Peyer's patch (tissue), 4 donors: Measurements from ENCODE around the gene E2F4. TPM values are rescaled to one million over a fixed set of nuclear protein-coding genes. Genes with fewer than 3 reads are reported as not detected.

Experiments
- DNase-seq, 3 donors: peaks; one replicate each; pipeline ENCODE4 v3.0.0-alpha.2; 2017 to 2019
- H3K27ac ChIP-seq, 4 donors: fragments of 200-600 bp; sonication (generic); one replicate each; pipeline ENCODE4 v1.5.1; 2016 to 2019
- H3K27me3 ChIP-seq, 2 donors: fragments of 200-600 bp; sonication (generic); one replicate each; pipeline ENCODE4 v1.5.1; 2019
- H3K36me3 ChIP-seq, 3 donors: fragments of 200-600 bp; sonication (generic); one replicate each; pipeline ENCODE4 v1.5.1; 2016 to 2019
- H3K4me1 ChIP-seq, 4 donors: fragments of 200-600 bp; sonication (generic); one replicate each; pipeline ENCODE4 v1.5.1; 2016 to 2019
- H3K4me3 ChIP-seq, 4 donors: fragments of 200-600 bp; sonication (generic); 1 replicate in 3 of 4; 2 replicates in 1 of 4; pipeline ENCODE4 v1.5.1; 2016 to 2019; ENCODE audit warnings: mild to moderate bottlenecking in 1 of 4
- H3K9me3 ChIP-seq, 4 donors: fragments of 200-600 bp; sonication (generic); one replicate each; pipeline ENCODE4 v1.5.1; 2016 to 2019; ENCODE audit warnings: mild to moderate bottlenecking in 1 of 4
- POLR2A ChIP-seq, 2 donors: fragments of 450-650 bp; IDR thresholded peaks; one replicate each; pipeline ENCODE4 v1.5.1; 2017; ENCODE audit warnings: antibody characterized with exemption in 2 of 2, mild to moderate bottlenecking in 2 of 2, moderate library complexity in 2 of 2
- total RNA-seq, 4 donors: library from RNA; depleted of rRNA; stranded (reverse); fragments of >200 nt; gene quantifications; one replicate each; pipeline ENCODE4 v1.1.0, GENCODE V29; 2016
- TF ChIP-seq, protein P1 (sequence below), 6 experiments: fragments of 450-650 bp in 4 of 6; fragments of 200-600 bp in 2 of 6; sonication (generic) in 1 of 6; IDR thresholded peaks; one replicate each; pipeline ENCODE4 v1.5.1; 2017 to 2019; ENCODE audit warnings: antibody characterized with exemption in 6 of 6, mild to moderate bottlenecking in 3 of 6, moderate library complexity in 1 of 6

E2F4 gene
- total RNA-seq, 4 donors from 2014 or later = 122 to 182 (median 144) TPM

DNA sequence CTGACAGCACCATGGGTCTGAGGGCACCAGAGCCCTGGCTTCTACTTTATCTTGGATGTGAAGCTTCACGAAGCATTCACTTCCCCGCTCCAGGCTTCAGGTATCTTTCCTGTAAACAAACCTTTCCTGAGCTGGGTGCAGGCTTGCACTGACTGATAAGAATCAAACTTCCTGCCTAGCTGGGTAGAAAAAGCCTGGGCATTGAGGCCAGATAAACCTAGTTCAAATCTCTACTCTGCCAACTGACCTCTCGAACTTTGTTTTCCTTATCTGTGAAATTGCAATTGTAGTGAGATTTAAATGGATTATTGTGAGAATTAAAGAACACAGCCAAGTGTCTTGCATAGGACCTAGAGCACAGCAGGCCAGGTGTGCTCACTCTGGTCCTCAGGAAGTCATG is 32.0 kb downstream of the E2F4 start:
- peaks cover 0 to 10% (median 0%) of the 10 kb centered on the region in 3 donors for H3K36me3 ChIP-seq
- H3K27me3 ChIP-seq = no peaks in the 10 kb centered on the region
- peak overlapping the region in 2 of 4 donors; percentile 3 to 14 for H3K27ac ChIP-seq
- TF ChIP-seq POLR2A (IDR thresholded peaks at IDR 0.05) = no peak
- TF ChIP-seq, protein P1, sequence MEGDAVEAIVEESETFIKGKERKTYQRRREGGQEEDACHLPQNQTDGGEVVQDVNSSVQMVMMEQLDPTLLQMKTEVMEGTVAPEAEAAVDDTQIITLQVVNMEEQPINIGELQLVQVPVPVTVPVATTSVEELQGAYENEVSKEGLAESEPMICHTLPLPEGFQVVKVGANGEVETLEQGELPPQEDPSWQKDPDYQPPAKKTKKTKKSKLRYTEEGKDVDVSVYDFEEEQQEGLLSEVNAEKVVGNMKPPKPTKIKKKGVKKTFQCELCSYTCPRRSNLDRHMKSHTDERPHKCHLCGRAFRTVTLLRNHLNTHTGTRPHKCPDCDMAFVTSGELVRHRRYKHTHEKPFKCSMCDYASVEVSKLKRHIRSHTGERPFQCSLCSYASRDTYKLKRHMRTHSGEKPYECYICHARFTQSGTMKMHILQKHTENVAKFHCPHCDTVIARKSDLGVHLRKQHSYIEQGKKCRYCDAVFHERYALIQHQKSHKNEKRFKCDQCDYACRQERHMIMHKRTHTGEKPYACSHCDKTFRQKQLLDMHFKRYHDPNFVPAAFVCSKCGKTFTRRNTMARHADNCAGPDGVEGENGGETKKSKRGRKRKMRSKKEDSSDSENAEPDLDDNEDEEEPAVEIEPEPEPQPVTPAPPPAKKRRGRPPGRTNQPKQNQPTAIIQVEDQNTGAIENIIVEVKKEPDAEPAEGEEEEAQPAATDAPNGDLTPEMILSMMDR (IDR thresholded peaks at IDR 0.05) = no peak
- H3K4me1 ChIP-seq = peaks cover 0 to 23% (median 7%) of the 10 kb centered on the region in 4 donors
- H3K9me3 ChIP-seq = no peaks in the 10 kb centered on the region
- no peak overlapping the region for H3K4me3 ChIP-seq
- DNase-seq = no peak

DNA sequence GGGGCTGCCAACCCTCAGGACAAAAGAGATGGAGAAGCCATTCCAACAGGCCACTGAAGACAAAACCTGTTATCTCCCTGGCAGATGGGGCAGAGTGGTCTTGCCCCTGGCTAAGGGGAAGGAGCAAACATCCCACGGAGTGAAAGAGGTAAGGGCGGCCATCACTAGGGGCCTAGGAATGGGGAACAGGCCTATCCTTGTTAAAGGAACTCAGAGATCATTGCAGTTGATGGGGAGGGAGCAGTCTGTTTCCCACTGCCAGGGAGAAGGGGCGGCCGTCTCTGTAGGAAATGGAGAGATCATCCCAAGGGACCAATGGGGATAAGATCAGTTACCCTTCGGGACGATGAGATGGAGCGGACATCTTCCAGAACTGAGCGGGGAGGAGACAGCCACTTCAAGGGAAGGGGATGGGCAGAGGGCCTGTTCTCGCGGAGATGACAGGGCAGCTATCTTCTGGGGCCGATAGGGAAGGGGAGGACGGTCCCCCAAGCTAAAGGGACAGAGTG is 34.4 kb downstream of the E2F4 start:
- TF ChIP-seq, protein P1 (IDR thresholded peaks at IDR 0.05) = no peak
- TF ChIP-seq POLR2A (IDR thresholded peaks at IDR 0.05) = no peak
- Histone ChIP-seq H3K27ac (peak overlapping the region; percentile 75 to 85 (median 83)), H3K27me3 (no peaks in the 10 kb centered on the region), H3K4me3 (peak overlapping the region; percentile 65 to 96 (median 90)), H3K4me1 (peaks cover 0 to 23% (median 7%) of the 10 kb centered on the region in 4 donors), H3K36me3 (peaks cover 0 to 34% (median 0%) of the 10 kb centered on the region in 3 donors), H3K9me3 (no peaks in the 10 kb centered on the region)
- no peak for DNase-seq

DNA sequence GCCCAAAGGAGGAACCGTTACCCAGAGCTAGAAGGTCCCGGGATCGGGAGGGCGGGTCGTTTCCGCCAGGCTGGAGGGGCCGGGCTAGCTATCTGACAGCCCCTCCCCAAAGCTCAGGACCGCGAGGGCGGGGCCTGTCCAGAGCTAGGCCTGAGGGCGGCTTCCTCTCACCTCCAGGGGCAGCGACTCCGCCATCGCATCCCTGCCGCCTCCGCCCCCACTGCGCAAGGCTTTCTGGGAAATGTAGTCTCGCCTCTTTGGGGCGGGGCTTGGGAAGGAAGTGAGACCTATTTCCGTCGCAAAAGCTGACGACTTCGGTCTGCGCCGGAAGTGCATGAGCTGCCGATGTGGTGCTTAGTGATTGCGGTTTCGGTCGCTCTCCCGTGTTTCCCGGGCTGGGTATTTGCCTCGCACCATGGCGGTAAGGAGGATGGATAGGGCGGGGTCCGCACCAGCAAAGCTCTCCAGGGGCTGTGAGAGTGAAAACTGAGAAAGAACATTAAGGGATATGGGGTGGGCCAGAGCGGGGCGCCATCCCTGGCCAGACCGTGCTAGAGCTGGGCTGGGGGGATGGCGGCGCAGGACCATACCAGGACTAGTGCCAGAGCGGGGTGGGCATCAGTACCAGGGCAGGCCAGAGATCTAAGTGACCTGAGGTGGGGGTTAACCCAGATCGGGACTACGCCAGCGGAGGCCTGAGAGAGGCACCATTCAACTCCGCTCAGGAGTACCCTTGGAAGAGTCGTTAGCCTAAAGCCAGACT is 35.0 kb downstream of the E2F4 start, which contains the start of gene TMEM208:
Gene TMEM208 (plus strand): TSS at position 327 of the 763 bp plus-strand sequence. CDS start 89 bp downstream, at position 416.
- Histone ChIP-seq H3K4me3 (peak within 1 kb of the TSS; percentile 65 to 96 (median 90)), H3K27me3 (no peaks in the 10 kb centered on the region), H3K36me3 (peaks cover 0 to 40% (median 0%) of the 10 kb centered on the region in 3 donors), H3K9me3 (no peaks in the 10 kb centered on the region), H3K27ac (peak within 1 kb of the TSS; percentile 75 to 85 (median 83)), H3K4me1 (peaks cover 0 to 23% (median 7%) of the 10 kb centered on the region in 4 donors)
- DNase-seq = peak; percentile 98 to 99 (median 98)
- peak; percentile 66 to 67 for TF ChIP-seq POLR2A (IDR thresholded peaks at IDR 0.05)
- TF ChIP-seq, protein P1 (IDR thresholded peaks at IDR 0.05) = peak in 4 of 6 experiments; percentile 7 to 41 (median 24)

DNA sequence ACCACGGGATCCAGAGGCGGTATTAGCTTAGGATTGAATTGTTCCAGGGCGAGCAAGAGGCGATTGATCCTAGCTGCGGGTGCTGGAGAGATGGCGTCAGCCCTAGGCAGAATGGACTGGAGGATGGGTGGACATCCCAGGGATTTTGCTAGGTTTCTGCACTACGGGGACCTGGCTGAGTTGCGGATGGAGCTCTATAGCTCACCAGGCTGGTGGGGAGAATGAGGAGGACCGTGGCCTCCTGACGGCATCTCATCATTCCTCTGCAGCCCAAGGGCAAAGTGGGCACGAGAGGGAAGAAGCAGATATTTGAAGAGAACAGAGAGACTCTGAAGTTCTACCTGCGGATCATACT is 35.6 kb downstream of the E2F4 start:
- TF ChIP-seq POLR2A (IDR thresholded peaks at IDR 0.05) = no peak
- TF ChIP-seq, protein P1 (IDR thresholded peaks at IDR 0.05) = no peak
- Histone ChIP-seq H3K27ac (peak overlapping the region; percentile 75 to 85 (median 83)), H3K4me3 (peak overlapping the region; percentile 65 to 96 (median 90)), H3K9me3 (no peaks in the 10 kb centered on the region), H3K4me1 (peaks cover 0 to 23% (median 7%) of the 10 kb centered on the region in 4 donors), H3K27me3 (no peaks in the 10 kb centered on the region), H3K36me3 (peaks cover 0 to 41% (median 0%) of the 10 kb centered on the region in 3 donors)
- no peak for DNase-seq

DNA sequence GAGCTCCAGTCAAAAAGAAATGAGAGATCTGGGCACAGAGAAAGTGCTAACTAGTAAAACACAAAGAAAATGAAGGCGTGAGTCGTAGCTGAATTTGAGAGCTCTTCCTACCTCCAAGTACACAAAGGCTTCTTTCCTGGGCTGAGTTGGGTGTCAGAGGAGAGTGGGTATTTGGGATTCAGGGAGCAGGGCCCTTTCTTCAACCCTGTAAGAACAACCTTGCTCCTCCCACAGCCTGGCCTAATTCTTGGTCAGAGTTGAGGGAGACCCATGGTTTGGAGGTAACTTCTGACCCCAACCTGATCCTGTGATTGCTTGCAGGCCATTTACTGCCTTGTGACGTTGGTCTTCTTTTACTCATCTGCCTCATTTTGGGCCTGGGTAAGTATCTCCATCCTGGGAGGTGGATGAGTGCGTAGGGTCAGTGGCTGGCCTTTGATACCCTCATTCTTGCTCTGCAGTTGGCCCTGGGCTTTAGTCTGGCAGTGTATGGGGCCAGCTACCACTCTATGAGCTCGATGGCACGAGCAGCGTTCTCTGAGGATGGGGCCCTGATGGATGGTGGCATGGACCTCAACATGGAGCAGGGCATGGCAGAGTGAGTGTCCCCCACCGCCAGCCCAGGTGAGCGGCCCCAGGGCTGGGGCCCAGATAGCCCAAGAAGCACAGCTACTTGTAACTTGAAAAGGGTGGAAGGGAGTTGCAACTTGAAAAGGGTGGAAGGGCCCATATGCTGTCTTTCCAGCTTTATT is 36.3 kb downstream of the E2F4 start:
- H3K4me1 ChIP-seq = peaks cover 0 to 23% (median 7%) of the 10 kb centered on the region in 4 donors
- TF ChIP-seq, protein P1 (IDR thresholded peaks at IDR 0.05) = no peak
- no peak for TF ChIP-seq POLR2A (IDR thresholded peaks at IDR 0.05)
- no peak for DNase-seq
- no peak overlapping the region for H3K27ac ChIP-seq
- H3K27me3 ChIP-seq = no peaks in the 10 kb centered on the region
- no peaks in the 10 kb centered on the region for H3K9me3 ChIP-seq
- peaks cover 0 to 43% (median 0%) of the 10 kb centered on the region in 3 donors for H3K36me3 ChIP-seq
- peak overlapping the region in 2 of 4 donors; percentile 65 to 91 for H3K4me3 ChIP-seq
